Measurements from ENCODE around the gene ASGR2.
A peak's percentile ranks its signal among the peaks of the same experiment; 100 is the strongest.
"Not testable (repeated sequence)": the region's sequence is repeated elsewhere in the genome, so short reads cannot be mapped to it uniquely, and the experiment has no call there.

ASGR2 gene, protein sequence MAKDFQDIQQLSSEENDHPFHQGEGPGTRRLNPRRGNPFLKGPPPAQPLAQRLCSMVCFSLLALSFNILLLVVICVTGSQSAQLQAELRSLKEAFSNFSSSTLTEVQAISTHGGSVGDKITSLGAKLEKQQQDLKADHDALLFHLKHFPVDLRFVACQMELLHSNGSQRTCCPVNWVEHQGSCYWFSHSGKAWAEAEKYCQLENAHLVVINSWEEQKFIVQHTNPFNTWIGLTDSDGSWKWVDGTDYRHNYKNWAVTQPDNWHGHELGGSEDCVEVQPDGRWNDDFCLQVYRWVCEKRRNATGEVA

DNA sequence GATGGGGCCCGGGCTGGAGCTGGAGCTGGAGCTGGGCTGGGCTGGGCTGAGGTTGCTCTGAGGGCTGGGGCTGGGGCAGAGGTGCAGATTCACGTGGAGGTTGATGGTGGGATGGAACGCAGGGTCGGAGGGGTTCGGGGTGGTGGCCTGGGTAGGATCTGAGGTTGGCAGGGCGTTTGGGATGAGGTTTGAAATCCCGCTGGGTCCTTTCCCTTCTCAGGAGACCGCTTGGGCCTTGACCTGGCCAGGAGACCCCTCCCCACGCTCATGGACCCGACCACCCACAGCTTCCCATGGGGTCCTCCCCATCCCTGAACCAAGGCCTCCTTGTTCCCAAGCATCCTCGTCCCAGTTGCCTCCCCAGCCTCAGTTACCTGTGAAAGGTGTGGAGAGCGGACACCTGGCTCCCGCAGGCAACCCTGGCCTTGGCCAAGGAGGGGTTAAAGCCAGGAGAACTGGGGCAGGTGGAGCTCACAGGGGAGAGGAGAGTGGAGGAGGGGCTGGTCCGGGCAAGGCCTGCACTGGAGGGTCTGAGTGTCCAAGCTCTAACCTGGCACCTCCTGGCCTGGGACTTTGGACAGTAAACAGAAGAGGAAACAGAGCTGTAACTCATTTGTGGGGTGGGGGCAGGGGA is at the start of gene ASGR2:
Gene ASGR2, minus strand, starts transcription at position 582 of the 634 bp plus-strand sequence. CDS start 582 bp downstream, outside the sequence.
- no peak for DNase-seq

DNA sequence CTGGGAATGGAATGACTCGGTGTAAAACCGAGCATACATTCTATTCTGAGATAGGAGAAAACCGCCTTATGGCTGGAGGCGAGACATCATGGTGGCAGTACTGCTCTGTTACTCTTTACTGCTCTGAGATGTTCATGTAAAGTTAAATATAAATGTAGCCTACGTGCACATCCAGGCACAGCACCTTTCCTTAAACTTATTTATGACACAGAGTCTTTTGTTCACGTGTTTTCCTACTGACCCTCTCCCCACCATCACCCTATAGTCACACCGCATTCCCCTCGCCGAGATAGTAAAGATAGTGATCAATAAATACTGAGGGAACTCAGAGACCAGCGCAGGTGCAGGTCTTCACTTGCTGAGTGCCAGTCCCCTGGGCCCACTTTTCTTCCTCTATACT is 44.9 kb upstream of the ASGR2 start:
- not testable (repeated sequence) for DNase-seq

DNA sequence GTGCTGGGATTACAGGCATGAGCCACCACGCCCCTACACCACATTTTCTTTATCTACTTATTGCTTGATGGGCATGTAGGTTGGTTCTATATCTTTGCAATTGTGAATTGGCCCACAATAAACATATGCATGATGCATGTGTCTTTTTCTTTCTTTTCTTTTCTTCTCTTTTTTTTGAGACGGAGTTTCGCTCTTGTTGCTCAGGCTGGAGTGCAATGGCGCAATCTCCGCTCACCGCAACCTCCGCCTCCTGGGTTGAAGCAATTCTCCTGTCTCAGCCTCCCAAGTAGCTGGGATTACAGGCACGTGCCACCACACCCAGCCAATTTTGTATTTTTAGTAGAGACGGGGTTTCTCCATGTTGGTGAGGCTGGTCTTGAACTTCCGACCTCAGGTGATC is 43.8 kb upstream of the ASGR2 start:
- not testable (repeated sequence) for DNase-seq

DNA sequence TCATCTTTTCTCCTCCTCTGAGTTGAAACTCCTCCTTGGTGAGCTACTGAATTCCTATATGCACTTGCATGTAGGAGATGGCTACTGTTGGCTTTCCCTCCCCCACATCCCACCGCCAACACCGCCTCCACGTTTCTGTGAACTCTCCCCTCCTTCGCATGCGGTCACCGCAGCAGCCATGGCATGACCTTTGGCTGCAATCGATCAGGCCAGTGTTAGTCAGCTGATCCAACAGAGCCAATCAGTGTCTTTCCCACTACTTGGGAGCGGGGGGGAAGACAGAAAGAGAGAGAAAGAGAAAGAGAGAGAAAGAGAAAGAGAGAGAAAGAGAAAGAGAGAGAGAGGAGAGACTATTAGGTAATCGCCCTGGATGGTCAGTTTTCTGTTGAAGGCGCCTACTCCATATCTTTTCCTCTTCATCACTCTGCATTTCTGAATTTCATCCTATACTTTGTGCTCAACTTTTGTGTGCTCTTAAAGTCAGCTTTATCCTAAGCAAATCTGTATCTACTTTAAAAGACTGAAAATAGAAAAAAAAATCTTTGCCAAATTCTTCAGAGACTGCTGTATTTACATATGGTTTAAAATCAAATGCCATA is 41.8 kb upstream of the ASGR2 start:
- DNase-seq = no peak

DNA sequence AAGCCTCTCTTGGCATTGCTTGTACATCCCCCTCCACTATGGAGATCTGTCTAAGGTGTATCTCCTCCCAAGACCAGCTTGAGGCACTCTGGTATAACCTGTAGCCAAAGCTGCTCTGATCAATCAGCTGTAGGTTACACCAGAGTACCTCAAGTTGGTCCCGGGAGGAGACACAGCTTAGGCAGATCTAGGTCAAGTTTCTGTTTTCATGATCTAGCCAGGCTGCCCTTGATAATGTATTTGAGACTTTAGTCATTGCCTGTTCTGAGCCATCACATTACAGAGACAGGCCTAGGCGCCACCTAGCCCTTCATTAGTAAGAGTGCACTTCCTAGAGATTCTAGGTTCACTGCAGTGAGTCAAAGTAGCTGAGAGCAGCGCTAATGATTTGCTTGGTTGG is 33.1 kb upstream of the ASGR2 start:
- DNase-seq = peak in 1 of 2 experiments; percentile 0

DNA sequence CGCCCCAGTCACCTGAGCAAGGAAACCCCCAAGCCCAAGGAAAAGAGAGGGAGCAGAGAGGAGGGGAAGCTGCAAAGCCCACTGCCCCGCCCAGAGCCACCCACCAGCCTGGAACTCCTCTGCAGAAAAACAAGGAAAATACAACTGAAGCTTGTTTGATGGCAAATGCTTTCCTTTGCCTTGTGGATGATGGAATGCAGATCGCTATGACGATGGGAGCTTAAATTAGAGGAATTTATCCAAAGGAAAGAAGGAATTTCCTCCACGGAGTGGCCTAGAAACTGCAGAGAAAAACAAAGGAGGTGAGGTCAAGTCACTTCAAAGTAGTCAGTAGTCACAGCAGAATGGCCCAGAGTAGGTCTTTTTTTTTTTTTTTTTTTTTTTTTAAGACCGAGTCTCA is 31.5 kb upstream of the ASGR2 start:
- no peak for DNase-seq

DNA sequence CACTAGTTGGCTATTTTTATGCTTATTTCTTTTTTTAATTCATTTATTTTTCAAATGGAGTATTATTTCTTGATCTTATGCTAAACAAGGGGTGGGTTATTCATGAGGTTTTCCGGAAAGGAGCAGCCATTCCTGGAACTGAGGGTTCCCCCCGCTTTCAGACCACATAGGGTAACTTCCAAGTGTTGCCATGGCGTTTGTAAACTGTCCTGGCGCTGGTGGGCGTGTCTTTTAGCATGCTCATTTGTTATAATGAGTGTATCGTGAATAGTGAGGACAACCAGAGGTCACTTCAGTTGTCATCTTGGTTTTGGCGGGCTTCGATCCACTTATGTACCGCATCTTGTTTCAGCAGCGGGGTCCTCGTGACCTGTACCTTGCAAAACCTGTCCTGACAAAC is 29.6 kb upstream of the ASGR2 start:
- DNase-seq = no peak

DNA sequence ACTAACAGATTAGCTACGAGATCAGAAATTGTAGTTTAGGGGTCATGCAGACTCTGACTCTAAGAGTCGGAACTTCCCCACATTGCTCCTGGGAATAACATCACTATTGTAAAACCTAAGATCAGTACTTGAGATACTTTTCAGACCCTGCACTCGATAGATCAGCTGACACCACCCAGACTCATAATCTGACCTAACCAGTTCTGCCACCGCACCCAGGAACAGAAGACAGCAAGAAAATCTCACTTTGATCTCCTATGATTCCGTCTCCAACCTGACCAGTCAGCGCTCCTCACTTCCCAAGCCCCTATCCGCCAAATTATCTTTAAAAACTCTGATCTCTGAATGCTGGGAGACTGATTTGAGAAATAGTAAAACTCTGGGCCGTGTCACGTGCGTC is 27.2 kb upstream of the ASGR2 start:
- DNase-seq = no peak

DNA sequence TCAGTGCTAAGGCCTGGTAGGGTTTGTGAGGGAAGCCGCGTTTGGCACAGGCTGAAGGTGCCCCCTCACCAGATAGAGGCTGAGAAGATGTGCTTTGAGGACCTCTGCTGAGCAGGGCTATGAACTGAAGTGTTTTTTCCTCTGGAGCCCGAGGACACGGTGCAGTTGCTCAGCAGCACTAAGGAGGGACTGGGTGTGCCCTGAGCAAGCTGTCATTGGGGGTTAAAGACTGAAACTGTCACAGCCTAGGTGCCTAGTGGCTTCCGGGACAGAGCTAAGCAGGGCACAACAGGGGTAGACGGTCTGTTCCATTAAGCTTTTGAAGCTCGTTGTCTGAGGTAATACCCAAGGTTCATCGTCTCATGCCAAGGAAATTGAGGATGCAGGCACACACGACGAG is 24.8 kb upstream of the ASGR2 start:
- DNase-seq = no peak

DNA sequence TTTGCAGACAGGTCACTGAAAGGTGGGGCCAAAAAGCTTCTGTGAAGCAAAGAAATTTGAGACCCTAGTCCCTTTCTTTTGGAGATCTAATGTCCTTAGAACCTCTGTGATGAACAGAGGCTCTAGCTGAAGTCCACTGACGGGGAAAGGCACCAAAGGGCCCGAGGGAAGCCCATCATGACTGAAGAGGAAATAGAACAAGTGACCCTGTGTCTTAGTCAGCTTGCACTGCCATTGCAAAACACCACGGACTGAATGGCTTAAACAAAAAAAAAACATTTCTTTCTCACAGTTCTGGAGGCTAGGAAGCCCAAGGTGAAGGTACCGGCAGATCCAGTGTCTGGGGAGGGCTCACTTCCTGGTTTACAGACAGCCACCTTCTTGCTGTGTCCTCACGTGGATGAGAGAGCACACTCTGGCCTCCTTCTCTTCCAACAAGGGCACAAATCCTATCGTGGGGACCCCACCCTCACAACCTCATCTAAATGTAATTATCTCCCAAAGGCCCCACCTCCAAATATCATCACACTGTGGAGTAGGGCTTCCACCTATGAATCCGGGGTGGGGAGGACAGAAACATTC is 24.3 kb upstream of the ASGR2 start:
- no peak for DNase-seq

DNA sequence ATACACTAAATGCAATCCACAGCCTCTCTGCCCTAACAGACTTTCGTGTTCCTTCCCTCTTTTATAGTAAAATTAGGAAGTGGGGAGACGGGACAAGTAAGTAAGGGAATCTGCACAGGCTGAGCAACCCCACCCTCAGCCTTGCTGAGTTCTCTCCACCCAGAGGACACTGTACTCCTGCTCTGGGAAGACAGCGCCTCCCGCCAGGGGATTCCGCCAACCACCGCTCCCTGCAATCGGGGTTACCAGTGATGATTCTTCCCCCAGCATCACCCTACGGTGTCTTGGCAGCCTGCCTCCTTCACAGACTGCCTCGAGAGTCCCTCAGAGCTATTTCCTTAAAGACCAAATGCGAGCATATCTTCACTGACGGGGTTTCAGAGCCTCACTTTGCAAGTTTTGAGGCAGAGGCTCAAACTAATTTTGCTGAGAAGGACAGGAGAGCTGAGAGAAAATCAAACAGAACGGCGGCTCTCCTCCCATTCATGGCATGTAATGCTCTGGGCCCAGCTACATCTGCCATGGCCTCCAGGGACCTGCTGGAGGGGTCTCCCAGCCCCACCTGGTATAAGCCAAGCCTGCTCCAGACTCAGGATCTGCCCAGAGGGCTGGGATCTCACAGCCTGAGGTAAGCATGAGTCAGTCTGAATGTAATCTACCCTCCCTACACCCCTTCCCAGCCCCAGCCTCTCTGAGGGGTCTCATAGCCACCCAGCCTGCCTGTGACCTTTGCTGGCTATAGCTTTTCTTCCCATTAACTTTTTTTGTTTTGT is 22.7 kb upstream of the ASGR2 start:
- no peak for DNase-seq

DNA sequence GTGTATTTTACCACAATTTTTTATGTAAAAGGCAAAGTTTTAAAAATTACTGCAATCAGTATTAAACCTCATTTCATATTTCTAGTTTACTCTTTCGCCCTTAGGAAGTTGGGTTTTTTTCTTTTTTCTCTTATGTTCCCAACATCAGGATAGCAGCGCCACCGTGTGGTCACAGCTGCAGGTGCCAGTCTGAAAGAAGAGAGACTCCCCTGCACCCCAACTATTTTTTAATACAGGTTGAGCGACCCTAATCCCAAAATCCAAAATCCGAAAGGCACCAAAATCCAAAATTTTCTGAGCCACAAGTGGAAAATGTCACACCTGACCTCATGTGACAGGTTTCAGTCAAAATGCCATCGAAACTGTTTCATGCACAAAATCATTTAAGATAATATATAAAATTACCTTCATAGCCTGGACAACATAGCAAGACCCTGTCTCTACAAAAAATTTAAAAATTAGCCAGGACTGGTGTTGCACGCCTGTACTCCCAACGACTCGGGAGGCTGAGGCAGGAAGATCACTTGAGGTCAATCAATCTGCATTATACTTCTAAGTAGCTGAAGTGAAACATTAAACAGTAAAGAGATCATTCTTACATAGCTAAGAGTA is 21.8 kb upstream of the ASGR2 start:
- peak; percentile 29 to 46 for DNase-seq

DNA sequence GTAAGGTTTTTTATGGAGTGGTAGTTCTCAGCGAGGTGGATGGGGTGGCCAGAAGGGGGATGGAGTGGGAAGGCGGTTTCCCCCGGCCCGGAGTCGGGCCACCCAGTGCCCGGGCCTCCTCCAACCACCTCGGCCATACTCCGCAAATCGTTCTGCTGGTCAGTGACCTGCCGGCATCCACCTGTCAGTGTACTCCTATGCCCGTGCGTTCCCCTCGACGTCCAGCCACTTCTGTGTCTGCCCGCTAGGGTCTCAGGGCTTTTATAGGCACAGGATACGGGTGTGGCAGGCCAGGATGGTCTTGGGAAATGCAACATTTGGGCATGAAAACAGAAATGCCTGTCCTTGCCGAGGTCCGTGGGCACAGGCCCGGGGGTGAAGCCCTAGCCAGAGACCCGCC is 19.3 kb upstream of the ASGR2 start:
- DNase-seq = no peak

DNA sequence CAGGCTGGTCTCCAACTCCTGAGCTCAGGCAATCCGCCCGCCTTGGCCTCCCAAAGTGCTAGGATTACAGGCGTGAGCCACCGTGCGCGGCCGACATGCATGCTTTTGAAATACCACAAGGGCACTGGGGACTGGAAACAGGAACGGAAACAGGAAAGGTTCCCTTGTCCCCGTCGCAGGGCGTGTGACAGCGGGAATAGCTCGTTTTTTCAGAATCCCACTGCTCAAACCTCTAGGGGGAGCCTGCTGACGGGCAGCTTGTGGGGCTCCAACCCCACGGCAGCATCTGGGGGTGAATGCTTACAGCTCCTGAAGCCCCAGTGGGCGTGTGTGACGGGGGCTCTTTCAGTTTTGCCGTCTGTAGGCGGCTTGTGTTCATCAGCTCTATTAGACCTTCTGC is 18.8 kb upstream of the ASGR2 start:
- DNase-seq = peak; percentile 19 to 32

DNA sequence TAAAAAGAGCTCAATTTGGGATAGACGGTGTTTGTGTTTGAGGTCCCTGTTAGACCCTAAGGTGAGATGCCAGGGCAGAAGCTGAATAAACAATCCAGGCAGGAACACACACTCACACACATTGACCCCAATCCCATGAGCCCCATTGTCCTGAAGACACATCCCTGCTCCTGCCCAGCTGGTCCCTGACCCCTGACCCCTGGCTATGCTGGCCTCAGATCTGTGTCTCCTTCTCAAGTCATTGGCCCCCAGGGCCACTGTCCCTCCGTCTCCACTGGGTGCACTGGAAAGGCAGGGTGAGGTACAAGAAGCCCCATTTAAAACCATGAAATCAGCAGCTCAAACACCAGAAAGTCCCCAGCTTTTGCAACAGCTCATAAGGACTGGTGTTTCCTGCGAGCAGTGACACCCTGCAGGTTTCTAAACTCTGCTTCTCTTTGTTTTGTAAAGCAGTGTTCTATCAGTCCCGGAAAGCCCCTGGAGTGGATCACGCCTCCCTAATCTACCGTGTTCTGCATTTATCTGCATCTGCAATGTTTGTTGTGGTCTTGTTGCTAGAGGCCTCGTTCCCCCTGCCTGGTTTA is 18.0 kb upstream of the ASGR2 start:
- DNase-seq = peak in 1 of 2 experiments; percentile 4

DNA sequence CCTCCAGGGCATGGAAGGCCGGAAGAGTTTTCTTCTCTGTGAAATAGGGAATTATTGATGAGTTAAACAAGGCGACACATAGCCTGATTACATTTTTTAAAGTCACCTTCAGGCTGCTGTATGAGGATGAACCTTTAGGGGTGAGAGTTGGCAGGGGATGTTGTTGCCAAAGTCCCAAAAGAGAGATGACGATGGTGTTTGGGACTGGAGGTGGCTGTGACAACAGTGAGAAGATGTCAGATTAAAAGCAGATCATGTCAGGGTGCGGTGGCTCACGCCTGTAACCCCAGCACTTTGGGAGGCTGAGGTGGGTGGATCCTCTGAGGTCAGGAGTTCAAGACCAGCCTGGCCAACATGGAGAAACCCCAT is 16.8 kb upstream of the ASGR2 start:
- no peak for DNase-seq

DNA sequence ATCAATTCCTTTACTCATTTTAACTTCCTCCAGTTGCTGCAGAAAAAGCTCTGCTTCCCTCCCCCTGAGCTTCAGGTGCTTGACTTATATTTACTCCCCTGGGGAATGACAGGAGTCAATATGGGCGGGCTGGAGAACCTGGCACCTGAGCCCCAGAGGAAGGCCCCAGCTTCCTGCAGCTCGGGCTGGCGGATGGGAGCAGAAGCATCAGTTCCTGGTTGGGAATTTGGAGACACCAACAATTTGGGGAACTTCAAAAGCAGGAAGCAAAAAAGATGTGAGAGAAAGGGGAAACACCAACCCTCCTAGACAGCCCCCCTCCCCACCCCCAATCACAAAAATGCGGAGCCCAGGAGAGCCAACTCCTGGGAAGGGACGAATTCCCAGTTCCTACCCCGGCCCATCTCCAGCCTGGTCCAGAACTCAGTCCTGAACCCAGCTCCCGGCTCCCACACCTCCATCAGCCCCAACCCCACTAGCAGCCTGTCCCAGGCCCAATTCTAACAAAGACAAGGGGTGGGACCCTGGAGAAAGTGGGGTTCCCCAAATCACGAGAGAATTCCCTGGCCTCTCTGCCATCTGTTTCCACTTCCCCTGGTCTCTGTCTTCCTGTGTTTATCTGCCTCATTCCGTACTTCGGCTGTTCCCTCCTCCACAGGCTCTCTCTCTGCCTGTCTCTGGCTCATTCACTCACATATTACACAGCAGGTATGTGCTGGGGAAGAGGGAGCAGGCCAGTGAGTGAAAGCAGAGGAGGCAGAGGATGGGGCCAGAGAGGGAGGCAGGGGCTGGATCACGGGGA is 16.2 kb upstream of the ASGR2 start:
- DNase-seq = peak in 1 of 2 experiments; percentile 11

DNA sequence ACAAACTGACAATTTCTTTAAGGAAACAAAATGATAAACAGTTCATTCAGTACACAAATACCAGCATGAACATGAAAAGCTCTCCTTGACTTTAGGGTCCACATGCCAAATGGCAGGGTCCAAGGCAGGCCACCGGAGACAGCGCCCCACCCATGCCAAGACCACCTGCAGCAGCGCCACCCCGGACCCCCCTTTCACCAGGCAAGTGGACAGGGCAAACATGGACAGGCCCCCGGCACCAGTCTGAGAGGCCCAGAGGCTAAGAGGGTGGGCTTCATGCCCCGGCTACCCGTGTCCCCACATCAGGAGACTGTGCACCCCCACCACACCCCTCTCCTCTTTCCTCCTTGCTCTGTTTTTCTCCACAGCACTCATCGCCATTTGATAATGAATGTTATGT is 14.7 kb upstream of the ASGR2 start:
- no peak for DNase-seq

DNA sequence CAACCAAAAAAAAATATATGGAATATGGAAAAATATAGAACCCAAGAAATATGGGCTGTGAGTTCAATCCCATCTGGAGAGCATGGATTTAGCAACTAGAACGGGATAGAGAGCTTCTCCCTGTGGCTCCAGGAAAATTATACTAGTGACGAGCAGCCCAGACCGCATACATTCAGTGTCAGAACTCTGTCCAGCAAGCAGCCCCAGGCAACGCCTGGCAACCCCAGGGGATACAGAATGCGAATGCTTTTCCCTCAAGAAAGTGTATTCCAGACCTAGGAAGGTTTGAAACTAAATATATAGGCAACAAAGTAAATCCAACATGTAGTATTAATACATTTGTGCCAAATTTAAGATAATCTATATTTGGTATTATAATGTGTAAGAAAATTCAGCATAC is 13.5 kb upstream of the ASGR2 start:
- DNase-seq = no peak

DNA sequence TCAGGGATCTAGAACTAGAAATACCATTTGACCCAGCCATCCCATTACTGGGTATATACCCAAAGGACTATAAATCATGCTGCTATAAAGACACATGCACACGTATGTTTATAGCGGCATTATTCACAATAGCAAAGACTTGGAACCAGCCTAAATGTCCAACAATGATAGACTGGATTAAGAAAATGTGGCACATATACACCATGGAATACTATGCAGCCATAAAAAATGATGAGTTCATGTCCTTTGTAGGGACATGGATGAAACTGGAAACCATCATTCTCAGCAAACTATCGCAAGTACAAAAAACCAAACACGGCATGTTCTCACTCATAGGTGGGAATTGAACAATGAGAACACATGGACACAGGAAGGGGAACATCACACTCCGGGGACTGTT is 12.9 kb upstream of the ASGR2 start:
- not testable (repeated sequence) for DNase-seq

DNA sequence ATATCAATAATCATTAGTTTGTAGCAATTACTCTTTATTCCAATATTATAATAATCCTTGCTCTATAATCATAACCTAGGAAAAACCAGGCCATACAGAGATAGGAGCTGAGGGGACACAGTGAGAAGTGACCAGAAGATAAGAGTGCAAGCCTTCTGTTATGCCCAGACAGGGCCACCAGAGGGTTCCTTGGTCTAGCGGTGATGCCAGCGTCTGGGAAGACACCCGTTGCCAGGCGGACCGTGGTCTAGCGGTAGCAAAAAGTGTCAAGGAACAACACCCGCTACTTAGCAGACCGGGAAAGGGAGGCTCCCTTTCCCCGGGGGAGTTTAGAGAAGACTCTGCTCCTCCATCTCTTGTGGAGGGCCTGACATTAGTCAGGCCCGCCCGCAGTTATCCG is 11.8 kb upstream of the ASGR2 start:
- DNase-seq = not testable (repeated sequence)

DNA sequence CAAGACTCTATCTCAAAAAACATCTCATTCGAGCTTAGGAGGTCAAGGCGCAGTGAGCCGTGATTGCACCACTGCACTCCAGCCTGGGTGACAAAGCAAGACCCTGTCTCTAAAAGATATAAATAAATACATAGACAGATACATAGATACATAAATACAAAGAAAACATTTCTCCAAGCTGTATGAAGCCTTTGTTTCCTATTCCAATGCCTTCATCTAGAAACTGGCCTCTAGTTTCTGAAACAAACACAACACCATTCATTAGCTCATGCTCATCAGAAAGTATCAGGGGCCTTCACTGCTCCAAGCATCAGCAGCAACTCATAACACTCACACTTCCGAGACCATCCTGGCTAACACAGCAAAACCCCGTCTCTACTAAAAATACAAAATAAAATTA is 10.3 kb upstream of the ASGR2 start:
- DNase-seq = no peak
